ENCODE results near the gene SLK.

The SLK gene

DNA sequence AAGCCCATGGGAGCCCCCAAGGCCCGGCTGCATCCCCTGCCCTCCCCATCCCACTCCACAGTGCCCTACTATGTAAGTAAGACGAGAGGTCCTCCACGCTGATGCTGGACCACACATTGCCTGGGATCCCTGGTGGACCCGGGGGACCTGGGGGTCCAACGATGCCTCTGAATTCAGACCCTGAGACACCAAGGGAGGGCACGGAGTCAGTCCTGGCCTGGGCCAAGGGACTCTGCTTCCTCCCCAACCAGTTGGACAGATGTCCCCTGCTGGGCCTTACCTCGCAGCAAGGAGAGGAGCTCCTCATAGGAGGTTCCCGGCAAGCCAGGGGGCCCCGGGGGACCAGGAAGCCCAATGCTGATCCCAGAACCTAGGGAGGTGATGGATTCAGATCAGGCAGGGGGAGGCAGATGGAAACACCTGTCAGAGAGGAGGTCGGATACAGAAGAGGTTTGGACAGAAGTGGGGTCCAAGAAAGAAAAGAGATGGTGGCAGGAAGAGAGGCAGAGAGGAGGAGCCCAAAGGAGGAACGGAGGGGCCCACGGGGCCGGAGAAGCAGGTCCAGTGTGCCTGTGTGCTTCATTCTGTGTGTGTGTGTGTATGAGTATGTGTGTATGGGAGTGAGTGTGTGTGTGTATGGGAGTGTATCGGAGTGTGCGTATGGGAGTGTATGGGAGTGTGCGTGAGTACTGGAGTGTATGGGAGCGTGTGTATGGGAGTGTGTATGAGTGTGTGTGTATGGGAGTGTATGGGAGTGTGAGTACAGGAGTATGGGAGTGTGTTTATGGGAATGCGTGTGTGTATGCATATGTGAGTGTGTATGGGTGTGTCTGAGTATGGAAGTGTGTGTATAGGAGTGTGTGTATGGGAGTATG lies 68.5 kb downstream of the SLK start:
- TF ChIP-seq, protein P1, sequence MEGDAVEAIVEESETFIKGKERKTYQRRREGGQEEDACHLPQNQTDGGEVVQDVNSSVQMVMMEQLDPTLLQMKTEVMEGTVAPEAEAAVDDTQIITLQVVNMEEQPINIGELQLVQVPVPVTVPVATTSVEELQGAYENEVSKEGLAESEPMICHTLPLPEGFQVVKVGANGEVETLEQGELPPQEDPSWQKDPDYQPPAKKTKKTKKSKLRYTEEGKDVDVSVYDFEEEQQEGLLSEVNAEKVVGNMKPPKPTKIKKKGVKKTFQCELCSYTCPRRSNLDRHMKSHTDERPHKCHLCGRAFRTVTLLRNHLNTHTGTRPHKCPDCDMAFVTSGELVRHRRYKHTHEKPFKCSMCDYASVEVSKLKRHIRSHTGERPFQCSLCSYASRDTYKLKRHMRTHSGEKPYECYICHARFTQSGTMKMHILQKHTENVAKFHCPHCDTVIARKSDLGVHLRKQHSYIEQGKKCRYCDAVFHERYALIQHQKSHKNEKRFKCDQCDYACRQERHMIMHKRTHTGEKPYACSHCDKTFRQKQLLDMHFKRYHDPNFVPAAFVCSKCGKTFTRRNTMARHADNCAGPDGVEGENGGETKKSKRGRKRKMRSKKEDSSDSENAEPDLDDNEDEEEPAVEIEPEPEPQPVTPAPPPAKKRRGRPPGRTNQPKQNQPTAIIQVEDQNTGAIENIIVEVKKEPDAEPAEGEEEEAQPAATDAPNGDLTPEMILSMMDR (IDR thresholded peaks at IDR 0.05): no peak
- TF ChIP-seq ZFX (IDR thresholded peaks at IDR 0.05; ENCODE audit: borderline replicate concordance): no peak
- H3K27ac ChIP-seq: no peak overlapping the region

DNA sequence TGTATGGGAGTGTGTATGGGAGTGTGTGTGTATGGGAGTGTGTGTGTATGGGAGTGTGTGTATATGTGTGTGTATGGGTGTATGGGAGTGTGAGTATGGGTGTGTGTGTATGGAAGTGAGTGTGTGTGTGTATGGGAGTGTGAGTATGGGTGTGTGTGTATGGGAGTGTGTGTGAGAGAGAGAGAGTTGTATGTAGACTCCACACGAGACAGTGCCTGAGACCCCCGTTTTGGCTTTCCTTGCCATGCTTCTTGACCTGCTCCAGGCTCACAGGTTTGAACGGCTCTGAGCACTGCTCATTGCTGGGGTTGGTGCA lies 69.1 kb downstream of the SLK start:
- no peak overlapping the region for H3K27ac ChIP-seq
- TF ChIP-seq ZFX (IDR thresholded peaks at IDR 0.05; ENCODE audit: borderline replicate concordance): no peak

DNA sequence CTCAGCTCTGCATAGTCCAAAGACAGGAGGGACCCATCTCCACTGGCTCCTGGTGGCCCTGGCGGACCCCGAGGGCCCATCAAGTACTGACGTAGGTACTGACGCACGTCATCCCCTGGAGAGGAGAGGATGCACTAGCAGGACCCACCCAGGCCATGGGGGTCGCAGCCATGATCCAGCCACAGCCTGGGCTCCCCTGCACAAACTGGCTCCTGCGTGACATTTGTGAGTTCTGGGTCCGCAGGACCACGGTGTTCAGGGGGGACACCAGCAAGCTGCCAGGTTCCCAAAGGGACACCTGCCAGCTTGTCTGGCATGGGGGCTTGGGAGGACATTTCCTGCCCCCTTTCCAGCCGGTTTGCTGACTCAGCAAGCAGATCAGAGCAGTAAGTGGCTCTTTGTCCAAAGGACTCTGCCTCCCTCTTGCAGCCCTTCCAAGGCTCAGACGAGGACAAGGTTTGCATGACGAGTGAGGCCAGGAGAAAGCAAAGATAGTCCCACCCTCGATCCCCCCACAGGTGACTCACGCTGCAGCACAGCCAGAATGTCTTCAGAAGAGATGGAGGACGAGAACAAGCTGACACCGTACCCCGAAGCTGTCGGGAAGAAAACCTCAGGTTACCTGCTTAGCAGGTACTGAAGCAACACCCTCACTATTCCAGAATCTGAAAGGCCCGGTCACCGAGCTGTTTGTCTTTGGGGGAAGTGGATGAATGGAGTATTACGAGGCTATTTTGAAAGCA lies 69.7 kb downstream of the SLK start:
- H3K27ac ChIP-seq: no peak overlapping the region
- no peak for TF ChIP-seq ZFX (IDR thresholded peaks at IDR 0.05; ENCODE audit: borderline replicate concordance)
- TF ChIP-seq, protein P1 (IDR thresholded peaks at IDR 0.05): no peak

- TF ChIP-seq ZFX (IDR thresholded peaks at IDR 0.05; ENCODE audit: borderline replicate concordance): no peak
- no peak overlapping the region for H3K27ac ChIP-seq
Observed at GRCh38 chr10:104037261-104037951, 70.5 kb downstream of the SLK start.

DNA sequence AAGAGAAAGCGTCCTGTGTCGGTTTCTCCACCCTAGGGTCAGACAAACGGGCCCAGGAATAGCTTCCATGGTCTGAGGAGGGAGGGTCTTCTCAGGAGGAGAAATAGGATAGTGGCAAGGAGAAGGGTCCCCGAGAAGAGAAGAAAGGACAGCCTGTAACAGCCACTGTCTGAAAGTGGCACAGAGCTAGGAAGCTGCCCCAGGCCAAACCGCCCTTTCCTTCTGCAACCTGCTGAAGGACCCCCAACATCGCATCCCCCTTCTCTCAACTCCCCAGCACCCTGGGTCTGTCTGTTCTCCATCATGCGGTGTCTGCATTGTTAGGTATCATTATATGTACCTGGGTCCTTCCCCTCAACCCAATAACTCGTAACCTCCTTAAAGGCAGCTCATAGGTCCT lies 71.6 kb downstream of the SLK start:
- H3K27ac ChIP-seq: no peak overlapping the region
- no peak for TF ChIP-seq ZFX (IDR thresholded peaks at IDR 0.05; ENCODE audit: borderline replicate concordance)
- TF ChIP-seq, protein P1 (IDR thresholded peaks at IDR 0.05): no peak

DNA sequence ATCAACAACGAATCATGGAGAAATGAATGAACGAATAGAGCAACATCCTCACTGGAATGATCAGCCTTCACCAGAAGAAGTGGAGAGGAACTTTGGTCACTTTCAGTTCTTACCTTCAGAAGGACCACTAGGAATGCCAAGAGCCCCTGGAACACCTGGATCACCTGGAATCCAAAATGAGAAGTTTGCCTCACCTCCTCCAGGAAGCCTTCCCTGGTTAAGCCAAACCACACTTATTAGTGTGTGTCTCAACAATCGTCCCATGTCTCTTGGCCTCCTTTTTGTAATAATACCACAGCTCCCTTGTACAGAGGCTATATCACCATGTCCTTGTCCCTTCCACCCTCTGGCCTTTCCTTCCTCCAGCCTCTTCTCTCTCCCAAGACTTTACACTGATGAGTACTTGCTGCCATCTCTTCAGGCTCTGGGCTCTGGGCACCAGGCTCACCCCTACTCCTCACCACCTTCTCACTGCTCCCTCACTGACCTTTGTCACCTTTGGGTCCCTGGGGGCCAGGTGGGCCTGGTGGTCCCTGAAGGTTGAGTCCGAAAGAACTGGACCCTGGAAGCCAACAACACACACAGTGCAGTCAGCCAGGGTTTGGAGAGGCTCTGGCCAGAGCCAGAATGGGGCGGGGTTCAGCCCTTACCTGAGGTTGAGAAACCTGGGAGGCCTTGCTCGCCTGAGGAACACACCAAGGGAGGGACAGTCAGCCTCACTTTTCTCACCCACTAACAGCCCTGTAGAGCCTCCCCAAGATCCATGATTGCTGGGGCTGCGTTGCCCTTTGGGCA lies 72.2 kb downstream of the SLK start:
- no peak overlapping the region for H3K27ac ChIP-seq
- TF ChIP-seq, protein P1 (IDR thresholded peaks at IDR 0.05): no peak
- TF ChIP-seq ZFX (IDR thresholded peaks at IDR 0.05; ENCODE audit: borderline replicate concordance): no peak

GRCh38 chr10:104040382-104040781 lies 73.4 kb downstream of the SLK start:
- no peak for TF ChIP-seq ZFX (IDR thresholded peaks at IDR 0.05; ENCODE audit: borderline replicate concordance)
- H3K27ac ChIP-seq: no peak overlapping the region

Data from 22Rv1 (cell line).